Stimulated activated CD4-positive, alpha-beta T cell treated with anti-CD3 and anti-CD28 coated beads, TNF-alpha, amount 100 ng/mL, for 4 hours (primary cell): ENCODE results near the gene EP400.

Experiments
- DNase-seq, 3 experiments: peaks; one replicate each; pipeline ENCODE4 v3.0.0-alpha.2; 2020; ENCODE audit warnings: low read depth in 3 of 3

EP400 gene, protein sequence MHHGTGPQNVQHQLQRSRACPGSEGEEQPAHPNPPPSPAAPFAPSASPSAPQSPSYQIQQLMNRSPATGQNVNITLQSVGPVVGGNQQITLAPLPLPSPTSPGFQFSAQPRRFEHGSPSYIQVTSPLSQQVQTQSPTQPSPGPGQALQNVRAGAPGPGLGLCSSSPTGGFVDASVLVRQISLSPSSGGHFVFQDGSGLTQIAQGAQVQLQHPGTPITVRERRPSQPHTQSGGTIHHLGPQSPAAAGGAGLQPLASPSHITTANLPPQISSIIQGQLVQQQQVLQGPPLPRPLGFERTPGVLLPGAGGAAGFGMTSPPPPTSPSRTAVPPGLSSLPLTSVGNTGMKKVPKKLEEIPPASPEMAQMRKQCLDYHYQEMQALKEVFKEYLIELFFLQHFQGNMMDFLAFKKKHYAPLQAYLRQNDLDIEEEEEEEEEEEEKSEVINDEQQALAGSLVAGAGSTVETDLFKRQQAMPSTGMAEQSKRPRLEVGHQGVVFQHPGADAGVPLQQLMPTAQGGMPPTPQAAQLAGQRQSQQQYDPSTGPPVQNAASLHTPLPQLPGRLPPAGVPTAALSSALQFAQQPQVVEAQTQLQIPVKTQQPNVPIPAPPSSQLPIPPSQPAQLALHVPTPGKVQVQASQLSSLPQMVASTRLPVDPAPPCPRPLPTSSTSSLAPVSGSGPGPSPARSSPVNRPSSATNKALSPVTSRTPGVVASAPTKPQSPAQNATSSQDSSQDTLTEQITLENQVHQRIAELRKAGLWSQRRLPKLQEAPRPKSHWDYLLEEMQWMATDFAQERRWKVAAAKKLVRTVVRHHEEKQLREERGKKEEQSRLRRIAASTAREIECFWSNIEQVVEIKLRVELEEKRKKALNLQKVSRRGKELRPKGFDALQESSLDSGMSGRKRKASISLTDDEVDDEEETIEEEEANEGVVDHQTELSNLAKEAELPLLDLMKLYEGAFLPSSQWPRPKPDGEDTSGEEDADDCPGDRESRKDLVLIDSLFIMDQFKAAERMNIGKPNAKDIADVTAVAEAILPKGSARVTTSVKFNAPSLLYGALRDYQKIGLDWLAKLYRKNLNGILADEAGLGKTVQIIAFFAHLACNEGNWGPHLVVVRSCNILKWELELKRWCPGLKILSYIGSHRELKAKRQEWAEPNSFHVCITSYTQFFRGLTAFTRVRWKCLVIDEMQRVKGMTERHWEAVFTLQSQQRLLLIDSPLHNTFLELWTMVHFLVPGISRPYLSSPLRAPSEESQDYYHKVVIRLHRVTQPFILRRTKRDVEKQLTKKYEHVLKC (N-terminal part only)

DNA sequence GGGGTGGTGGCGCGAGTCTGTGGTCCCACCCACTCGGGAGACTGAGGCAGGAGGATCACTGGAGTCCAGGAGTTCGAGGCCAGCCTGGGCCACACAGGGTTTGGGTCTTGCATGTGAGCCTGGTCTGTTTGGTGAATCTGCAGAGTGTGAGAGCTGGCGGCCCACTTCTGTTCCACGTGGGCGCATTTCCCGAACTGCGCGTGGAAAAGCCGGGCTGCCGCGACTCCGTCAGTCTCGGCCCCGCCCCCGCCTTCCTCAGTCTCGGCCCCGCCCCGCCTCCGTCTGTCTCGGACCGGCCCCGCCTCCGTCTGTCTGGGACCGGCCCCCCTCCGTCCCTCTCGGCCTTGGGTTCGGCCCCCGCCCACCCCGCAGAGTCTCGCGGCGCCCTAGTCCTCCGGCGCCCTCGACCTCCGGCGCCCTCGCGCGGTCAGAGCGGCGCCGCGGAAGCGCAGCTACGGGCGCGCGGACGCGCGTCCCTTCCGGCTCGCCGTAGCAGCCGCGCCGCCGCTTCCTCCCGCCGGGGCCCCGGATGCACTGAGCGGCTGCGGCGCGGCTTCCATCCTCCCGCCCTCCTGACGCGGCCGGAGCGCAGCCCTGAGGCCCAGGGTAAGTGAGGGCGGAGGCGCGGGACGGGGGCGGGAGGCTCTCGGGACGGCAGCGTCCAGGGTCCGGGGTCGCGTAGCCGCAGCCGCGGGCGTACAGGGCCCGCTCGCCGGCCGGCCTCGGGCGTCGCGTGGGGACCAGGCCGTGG lies at the start of gene EP400:
Gene EP400 (plus strand): TSS at position 512 of the 751 bp plus-strand sequence. CDS start 10,678 bp downstream, outside the sequence.
- peak; percentile 96 to 98 (median 96) for DNase-seq

DNA sequence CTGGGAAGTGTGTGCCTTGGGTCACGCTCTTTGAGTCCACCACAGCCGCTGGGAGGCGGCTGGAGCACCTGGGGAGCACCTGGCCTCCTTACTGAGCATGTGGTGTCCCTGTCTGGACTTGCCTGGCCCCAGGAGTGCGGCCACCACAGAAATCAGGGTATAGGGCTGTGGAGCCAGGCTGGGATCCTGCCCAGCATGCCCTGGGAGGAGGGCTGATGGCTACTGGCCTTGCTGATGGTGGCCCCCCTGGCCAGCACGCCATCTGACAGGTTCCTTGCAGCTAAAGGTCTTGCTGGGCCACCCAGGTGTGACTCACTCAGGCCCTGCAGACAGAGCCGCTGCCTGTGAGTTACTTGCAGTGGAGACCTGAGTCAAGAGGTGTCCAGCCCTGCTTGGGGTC lies 49.3 kb upstream of the EP400 start:
- DNase-seq, result no peak

DNA sequence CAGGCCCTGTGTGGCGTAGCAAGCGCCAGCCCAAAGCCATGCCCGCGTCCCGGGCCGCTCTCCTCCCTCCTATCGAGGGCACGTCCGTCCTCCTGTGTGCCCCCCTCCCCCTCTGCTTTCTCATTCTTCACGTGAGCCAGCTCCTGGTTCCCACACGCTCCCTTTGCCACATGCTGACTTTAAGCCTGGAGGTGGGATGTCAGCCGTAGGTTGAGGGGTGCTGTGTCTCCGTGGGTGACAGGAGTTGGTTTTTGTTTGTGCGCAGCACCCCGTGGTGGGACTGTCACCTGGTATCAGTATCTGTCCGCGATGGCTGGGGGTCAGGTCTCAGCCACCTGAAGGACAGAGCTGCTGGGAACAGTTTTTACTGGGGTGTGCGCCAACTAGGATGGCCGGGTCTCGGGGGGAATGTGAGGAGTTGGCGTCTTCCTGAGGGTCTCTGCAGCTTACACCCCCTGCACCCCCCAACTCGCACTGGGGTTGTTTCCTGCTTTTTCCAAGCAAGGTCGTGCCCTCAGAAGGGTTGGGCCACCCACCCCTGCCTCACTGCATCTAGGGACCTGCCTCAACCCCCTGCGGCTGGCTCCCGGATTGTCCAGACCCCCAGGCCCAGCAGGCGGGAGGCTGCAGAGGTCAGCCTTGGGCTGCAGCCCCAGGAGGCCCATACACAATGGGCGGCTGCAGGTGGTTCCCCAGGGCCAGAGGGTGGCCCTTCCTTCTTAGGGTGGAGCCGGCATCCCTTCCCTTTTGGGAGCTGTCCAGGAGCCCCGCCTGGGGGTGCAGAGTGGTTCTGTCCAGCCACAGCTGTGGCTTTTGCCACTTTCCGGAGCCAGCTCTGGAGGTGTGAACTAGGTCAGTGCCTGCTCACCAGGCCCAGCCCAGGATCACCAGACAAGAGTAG lies 48.1 kb upstream of the EP400 start:
- no peak for DNase-seq

DNA sequence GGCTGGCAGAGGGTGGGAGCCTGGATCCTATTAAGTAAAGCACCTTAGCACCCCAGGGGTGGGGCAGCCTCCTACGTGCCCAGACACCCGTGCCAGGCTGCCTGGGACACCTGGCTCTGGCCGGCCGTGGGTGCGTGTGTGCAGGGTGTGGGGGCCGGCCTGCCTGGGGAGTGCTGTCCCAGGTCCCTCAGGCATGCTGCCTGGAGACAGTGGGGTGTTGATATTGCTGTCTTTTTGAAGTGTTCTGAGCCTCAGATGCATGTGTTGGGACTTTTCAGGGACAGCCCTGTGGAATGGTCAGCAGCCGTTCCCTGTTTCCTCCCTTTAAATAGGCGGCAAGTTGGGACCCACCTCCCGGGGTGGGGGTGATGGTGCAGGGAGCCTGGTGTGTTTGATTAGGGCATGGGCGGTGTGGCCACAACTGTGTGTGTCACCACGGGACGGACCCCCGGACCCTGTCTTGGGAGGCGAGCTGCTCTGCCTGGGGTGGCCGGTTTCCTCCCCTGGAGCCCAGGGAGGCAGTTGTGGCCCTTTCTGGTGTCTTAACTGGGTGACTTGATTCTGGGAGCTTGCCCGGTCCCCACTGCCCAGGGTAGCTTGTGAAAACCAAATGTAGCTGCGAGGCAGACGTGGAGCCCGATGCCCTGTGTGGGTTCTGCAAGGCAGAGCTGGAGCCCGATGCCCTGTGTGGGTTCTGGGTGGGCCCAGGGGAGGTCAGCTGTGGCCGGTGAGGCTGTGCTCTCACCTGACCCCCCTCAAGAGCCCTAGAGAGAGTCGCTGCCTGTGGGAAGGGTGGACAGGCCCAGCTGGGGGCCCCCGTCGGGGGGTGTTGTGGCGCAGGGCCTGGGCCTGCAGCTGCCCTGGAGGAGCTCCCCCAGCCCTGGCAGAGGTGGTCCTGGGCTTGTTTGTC lies 47.2 kb upstream of the EP400 start:
- DNase-seq, result no peak

DNA sequence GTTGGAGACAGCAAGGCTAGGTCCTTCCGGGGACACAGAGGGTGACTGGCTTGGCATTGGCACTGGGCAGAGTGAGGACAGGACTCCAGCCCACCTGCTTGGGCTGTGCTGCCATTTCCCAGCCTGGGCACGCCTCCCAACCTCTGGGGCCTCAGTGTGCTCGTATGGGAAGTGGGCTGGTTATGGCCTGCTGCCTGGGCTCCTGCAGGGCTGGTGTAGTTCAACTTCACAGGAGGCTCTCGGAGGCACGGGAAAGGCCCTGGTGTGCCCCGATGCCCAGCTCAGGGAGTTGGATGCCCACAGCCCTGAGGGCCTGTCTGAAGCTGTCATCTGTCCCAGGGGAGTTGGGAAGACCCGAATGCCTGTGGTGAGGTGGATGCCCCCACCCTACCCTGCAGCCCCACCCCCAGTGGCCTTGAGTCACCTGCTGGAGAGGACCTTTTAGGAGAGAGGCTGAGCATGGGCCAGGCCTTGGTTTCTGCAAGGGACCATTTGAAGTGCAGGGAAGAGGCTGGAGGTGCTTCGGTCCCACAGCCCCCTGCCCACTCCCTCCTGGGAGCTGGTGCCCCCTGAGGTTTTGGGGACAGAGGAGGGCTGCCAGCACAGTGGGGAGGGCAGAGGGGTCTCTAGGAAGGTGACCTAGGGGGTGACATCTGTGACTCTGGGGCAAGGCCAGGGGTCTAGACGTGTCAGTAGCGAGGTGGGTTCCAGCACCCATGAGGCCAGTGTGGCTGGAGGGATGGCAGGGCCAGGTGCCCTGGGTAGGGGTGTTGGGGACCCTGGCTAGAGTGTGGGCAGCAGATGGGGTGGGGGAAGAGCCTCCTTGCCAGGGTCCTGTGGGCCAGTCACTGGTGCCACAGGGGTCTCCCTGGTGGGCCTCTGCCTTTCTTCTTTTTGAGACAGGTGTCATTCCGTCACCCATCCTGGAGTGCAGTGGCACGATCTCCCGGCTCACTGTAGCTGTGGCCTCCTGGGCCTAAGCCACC lies 46.2 kb upstream of the EP400 start:
- DNase-seq, result no peak

DNA sequence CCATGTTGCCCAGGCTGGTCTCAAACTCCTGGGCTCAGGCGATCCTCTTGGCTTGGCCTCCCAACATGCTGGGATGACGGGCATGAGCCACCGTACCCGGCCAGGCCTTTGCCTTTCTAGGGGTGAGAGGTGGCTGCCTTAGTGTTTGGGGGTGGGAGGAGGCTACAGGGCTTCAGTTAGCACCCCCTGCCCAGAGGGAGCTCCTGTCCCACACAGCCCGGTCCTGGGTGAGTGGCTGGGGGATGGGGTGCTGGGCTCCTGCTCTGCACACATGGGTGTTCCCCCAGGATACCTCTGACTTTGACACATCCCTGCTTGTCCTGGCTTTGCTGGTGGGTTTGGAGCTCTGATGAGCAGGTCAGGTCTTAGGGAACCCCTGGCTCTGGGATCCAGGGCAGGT lies 45.4 kb upstream of the EP400 start:
- no peak for DNase-seq

DNA sequence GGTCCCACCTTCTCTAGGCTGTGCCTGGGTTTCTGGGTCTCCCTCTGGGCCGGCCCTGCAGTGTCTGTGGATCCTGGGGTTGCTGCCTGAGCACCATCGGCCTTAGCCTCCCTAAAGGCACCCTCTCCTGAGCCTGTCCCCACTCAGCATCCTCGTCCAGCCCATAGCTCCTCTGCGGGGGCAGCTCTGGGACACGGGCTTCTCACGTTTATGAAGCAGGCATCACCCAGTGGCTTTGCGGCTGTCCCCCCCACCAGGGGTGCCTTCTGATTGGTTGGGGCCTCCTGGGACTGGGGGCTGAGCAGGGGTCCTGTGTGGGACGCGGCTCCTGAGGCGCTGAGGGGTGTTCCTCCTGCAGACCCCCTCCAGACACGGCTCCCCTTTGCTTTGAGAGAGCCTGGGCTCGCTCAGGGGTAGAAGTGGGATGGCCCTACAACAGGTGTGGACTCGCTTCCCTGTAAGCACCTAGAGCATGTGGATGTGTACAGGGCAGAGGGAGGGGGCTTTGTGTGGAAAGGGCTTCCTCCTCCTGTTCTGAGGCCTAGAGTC lies 44.6 kb upstream of the EP400 start:
- DNase-seq, result no peak

DNA sequence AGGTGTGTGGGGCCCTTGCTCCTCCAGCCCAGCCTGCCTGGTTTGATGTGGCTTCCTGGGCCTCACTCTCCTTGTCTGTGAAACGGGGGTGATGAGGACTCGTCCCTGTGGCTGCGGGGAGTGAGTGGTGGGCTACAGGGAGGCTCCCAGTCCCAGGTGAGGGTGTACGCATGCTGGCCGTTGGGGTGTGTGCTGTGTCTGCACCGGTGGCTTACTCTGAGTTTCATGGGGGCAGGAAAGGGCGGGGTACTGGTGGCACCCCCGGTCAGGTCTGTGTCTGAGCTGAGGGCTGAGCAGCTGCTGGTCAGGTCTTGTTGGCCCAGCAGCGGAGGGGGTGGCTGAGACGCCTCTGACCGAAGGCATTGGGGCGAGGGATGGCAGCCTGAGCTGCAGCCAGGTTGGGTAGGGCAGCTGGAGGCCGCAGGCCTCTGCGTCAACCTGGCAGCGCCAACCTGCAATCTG lies 44.1 kb upstream of the EP400 start:
- no peak for DNase-seq

DNA sequence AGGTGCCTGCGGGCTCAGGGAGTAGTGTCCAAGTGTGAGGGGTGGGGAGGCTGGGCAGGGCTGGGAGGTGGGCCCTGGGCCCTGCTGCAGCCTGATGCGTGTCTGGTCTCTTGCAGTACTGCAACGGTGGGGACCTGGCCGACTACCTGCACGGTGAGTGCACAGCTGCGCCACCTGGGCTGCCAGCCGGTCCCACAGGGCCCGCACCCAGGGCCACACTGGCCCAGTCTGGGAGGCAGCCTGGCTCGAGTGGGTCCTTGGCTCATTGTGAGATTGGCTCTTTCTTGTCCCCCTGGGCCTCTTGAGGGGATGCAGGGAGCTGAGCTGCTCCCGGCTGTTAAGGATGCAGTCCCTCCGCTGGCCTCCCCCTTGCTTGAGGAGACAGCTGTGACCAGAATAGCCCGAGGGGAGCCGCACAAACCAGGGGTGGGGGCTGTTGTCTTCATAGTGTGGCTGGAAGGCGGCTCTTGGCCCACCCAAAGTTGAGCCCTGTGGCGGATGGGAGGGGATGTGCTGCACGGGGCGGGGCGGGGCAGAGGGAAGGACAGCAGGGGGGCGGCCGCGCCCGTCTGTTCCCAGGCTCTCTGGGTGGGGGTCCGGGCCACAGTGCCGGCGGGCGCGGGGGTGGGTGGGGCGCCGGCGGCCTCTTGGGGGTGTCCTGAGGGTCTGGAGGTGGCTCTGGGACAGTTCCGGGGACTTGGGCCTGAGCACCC lies 42.2 kb upstream of the EP400 start:
- no peak for DNase-seq

DNA sequence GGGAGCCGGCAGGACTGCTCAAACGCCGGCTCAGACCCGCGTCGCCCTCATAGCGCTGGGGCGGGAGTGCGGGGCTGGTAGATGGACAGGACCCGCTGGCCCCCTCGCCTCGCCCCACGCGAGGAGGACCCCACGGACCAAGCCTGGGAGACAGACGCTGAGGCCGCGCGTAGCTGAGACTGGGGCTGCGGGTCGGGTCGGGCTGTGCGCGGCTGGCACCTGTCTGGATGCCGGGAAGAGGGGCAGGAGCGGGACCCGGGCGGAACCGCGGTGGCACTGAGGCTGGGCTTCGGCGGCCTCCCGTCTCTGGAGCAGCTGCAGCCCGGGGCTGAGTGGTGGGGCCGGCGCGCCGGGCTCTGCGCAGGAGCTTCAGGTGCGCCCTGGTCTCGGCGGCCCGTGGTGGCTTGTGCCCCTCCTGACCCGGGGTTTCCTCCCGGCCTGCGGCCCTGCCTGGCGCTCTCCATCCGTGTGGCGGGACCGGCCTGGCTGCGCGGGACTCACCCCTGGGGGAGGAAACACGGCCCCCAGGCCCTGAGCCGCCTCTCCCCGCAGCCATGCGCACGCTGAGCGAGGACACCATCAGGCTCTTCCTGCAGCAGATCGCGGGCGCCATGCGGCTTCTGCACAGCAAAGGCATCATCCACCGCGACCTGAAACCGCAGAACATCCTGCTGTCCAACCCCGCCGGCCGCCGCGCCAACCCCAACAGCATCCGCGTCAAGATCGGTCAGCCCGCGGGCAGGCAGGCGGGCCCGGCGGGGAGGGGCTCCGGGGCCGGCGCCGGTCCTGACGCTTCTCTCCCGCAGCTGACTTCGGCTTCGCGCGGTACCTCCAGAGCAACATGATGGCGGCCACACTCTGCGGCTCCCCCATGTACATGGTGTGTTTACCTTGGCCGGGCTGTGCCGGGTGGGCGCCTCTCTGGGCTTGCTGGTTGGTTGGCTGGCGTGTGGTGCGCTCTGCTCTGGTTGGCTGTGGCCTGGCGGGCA lies 41.4 kb upstream of the EP400 start:
- no peak for DNase-seq

DNA sequence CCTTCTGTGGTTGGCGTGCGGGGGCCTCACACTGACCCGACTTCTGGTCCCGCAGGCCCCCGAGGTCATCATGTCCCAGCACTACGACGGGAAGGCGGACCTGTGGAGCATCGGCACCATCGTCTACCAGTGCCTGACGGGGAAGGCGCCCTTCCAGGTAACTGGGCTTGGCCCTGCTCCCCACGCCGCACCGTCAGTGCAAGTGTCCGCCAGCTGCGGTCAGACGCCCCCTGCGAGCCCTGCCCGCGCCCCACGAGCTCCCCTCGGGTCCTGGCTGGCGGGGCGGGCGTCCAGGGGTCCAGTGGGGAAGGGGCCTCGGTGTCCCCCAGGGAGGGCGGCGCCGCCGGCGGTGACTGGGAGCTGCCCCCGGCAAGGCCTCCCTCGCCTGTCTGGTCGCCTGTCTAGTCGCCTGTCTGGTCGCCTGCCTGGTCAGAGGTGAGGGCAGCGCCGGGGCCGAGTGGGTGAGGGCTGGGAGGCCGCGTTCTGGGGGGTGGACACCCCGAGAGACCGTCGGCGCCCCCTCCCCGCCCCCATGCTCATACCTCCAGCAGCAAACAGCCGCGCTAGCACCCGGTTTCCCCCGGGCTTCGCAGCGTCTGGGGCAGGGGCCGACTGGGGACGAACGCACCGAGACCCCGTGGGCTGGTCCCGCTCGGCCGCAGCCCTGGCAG lies 40.5 kb upstream of the EP400 start:
- DNase-seq, result no peak

DNA sequence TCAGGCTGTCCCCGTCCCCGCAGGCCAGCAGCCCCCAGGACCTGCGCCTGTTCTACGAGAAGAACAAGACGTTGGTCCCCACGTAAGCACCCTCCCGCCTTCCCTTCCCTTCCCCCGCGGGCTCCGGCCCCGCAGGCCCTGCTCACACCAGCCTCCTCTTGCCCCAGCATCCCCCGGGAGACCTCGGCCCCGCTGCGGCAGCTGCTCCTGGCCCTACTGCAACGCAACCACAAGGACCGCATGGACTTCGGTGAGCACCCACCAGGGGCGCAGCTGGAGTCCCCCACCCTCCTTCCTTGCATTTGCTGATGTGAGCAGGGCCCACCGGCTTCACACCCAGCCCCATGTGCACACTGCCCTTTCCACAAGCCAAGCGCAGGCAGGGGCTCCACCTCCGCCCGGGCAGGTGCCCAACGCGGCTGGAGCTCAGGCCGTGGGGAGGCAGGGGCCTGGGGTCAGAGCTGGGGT lies 40.0 kb upstream of the EP400 start:
- no peak for DNase-seq

DNA sequence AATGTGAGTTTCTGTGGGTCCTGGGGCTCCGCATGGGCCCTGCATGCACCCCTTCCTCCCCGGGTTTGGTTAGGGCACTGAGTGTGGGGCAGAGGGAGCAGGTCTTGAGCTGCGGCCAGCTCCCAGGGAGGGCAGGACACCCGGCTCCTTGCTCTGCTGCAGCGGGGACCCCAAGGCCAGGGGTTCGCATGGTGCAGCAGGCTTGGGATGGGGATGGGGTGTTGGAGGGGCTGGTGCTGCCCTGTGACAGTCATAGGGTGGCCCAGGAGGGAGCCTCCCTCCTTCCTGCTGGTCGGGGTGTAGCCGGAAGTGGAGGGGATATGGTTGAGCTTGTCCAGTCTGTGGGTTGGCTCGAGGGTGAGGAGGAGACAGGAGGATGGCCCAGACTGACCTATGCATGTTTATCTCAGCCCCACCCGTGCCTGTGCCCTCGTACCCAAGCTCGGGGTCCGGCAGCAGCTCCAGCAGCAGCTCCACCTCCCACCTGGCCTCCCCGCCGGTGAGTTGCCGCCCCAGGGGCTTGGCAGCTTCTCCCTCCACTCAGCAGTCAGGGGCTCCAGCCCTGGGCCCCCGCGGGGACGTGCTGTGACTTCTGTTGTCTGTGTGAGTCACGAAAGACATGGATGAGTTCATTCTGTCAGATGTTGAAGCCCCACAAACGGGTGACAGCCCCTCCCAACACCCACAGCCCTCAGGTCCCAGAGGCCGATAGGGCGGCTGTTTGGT lies 39.3 kb upstream of the EP400 start:
- DNase-seq, result no peak

DNA sequence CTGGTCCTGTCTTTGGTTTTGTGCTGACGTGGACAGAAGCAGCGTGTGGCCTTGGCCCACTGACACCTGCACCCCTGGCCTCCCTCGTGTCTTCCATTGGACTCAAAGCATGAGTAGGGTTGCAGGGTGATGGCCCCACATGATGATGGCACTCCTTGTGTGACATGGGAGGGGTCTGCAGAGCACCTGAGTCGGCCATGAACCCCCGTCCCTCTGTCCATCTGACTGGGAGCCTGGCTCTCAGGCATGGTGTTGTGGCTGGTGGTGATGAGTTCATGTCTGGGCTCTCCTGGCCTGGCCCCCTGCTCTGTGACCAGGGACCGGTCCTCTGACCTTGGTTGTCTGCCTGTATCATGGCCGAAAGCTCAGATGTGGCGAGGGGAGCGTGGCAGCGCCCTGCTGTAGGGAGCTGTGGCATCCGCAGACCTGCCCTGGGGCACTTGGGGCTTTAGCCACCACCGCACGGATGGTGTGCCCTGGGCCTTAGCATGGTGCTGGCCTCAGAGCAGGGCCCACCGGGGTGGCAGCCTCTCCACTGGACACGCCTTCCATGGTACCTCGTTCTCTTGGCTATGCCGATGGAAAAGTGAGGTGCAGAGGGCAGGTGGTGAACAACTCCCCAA lies 38.6 kb upstream of the EP400 start:
- DNase-seq, result no peak
